Measurements from ENCODE around the gene MARCHF10. TPM values are rescaled to one million over a fixed set of nuclear protein-coding genes. Genes with fewer than 3 reads are reported as not detected.

MARCHF10 gene
- total RNA-seq, 1 donor: not detected

DNA sequence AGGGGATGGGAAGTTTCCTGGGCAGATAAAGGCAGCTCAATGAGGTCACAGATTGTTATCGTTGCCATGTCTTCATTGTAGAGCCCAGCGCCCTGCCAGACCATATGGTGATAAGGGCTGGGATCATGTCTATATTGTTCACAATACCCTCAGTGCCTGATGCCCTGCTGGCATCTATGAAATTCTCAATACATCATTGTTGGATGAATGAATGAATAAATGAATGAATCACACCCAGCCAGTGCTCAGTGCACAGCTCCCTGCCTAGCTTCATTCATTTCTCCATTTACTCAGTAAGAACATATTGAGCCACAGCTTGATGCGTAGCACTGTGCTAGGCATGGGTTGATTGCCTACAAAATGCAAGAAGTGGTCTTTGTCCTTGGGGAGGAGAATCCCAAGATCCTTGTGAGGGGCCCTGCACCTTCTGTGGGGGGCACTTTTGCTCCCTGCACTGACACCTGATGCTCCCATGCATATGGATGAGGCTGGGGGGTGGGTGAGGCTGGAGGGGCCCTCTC, 150.9 kb downstream of the MARCHF10 start:
- no peak overlapping the region for H3K4me3 ChIP-seq (ENCODE audit: low read length)
- H3K9me3 ChIP-seq (ENCODE audit: low read depth, low read length): no peaks in the 10 kb centered on the region
- peaks cover 23% of the 10 kb centered on the region for H3K4me1 ChIP-seq (ENCODE audit: insufficient read depth, low read length)
- H3K27me3 ChIP-seq (ENCODE audit: insufficient read depth, low read length): no peaks in the 10 kb centered on the region

DNA sequence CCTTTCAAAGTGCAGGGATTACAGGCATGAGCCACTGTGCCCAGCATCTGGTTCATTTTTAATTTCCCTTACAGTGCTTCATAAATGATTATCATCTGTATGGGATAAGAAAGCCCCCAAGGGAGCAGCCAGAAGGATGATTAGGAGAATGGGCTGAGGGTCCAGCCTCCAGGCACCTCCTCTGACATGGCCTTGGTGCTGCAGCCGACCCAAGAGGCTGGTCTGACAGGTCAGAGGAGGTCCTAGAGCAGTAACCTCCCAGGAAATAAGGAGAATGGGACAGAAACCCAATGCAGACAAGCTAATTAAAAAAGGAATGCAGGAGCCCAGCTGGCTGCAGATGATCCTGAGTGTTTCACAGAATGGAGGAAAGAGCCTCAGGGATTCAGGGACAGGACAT, 151.7 kb downstream of the MARCHF10 start:
- H3K27me3 ChIP-seq (ENCODE audit: insufficient read depth, low read length): no peaks in the 10 kb centered on the region
- no peak overlapping the region for H3K4me3 ChIP-seq (ENCODE audit: low read length)
- no peaks in the 10 kb centered on the region for H3K9me3 ChIP-seq (ENCODE audit: low read depth, low read length)
- peaks cover 25% of the 10 kb centered on the region for H3K4me1 ChIP-seq (ENCODE audit: insufficient read depth, low read length)

DNA sequence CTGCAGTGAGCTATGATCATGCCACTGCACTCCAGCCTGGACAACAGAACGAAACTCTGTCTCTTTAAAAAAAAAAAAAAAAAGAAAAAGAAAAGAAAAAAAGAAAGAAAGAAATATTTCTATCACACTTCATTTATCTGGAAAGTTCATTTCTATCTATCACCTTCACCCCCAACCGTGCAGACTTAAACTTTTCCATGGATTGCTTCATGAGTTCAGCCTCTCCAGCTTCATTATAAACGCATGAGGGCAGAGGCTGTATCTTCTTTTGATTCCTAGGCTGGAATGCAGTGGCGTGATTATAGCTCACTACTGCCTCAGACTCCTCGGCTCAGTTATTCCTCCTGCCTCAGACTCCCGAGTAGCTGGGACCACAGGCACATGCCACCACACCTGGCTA, 152.5 kb downstream of the MARCHF10 start:
- peaks cover 25% of the 10 kb centered on the region for H3K4me1 ChIP-seq (ENCODE audit: insufficient read depth, low read length)
- no peaks in the 10 kb centered on the region for H3K9me3 ChIP-seq (ENCODE audit: low read depth, low read length)
- no peaks in the 10 kb centered on the region for H3K27me3 ChIP-seq (ENCODE audit: insufficient read depth, low read length)
- no peak overlapping the region for H3K4me3 ChIP-seq (ENCODE audit: low read length)

DNA sequence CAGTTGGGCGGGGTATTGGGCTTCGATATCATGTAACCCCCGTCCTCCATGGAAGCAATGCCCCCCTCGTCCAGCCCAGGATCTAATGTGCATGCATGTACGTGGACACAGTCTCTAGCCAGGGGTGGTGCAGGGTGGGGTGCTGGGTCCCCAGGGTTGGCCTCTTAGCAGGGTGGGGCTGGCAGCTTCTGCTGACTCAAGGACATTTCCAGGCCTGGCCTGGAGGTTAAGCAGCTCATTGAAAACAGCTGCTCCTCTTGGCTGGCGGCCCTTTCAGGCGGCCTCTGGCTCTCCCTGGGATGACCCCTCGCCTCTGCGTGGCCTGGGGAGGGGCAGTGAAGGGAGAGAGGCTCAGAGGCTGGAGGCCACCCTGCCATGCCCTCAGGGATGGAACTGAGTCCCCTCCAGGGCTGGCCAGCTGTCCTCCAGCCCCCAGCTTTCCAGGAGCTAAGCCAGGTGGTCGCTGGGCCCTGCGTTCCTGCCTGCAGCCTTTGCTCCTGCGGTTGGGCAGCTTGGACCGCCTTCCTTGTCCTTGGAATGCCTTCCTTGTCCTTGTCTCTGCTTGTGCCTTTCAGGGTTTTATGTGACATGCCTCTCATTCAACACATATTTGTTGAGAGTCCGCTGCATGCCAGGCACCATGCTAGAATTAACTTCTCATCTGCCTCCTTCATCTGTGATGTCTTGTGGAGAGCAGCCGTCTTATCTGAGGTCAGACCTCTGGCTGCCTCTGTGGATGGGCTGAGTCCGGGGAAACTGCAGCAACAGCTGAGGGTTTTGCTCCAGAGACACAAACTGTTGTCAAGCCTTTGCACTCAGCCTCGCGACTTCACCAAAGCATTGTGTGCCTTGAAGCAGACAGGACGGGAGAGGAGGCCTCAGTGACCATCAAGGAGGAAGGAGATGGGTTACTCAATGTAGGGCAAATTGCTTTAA, 154.0 kb downstream of the MARCHF10 start:
- no peak overlapping the region for H3K4me3 ChIP-seq (ENCODE audit: low read length)
- no peaks in the 10 kb centered on the region for H3K27me3 ChIP-seq (ENCODE audit: insufficient read depth, low read length)
- no peaks in the 10 kb centered on the region for H3K9me3 ChIP-seq (ENCODE audit: low read depth, low read length)
- H3K4me1 ChIP-seq (ENCODE audit: insufficient read depth, low read length): peaks cover 25% of the 10 kb centered on the region

DNA sequence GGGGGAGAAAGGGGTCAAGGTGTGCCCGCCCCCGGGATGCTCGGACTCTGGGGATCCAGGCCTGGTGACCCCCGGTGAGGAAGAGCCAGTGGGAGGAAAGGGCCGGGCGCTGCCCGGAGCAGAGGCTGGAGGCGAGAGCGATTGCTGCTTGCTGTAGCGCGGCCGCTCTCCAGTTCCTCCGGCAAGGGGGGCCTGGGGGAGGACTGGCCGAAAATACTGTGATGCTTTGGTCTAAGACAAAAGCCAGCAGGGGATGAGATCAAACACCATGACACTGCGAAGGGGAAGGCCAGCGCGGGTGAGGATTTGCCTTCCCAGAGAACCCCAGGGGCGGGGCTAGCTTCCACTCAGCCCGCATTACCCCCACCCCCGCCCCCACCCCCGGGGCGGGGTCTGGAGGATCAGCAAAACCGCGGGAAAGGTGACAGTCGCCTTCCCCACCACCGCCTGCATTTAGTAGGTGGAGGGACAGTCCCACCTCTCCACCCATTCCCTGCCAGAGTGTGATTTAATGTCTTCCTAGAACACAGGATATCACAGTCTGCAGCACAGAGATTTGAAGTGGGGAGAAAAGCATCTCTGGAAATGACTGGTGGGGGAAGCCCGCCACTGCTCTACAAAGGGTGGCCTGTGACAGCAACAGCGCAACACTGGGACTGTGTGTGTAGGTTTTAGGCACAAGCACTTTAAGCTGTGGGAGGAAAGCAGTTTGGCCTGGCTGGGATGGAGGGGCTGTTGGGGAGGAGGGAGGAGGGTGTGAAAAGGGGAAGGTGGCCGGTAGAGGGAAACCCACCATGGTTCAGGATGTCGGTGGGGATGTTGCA, 154.9 kb downstream of the MARCHF10 start:
- Histone ChIP-seq H3K4me3 (ENCODE audit: low read length) (peak overlapping the region; percentile 33), H3K27me3 (ENCODE audit: insufficient read depth, low read length) (no peaks in the 10 kb centered on the region), H3K9me3 (ENCODE audit: low read depth, low read length) (no peaks in the 10 kb centered on the region), H3K4me1 (ENCODE audit: insufficient read depth, low read length) (peaks cover 25% of the 10 kb centered on the region)

DNA sequence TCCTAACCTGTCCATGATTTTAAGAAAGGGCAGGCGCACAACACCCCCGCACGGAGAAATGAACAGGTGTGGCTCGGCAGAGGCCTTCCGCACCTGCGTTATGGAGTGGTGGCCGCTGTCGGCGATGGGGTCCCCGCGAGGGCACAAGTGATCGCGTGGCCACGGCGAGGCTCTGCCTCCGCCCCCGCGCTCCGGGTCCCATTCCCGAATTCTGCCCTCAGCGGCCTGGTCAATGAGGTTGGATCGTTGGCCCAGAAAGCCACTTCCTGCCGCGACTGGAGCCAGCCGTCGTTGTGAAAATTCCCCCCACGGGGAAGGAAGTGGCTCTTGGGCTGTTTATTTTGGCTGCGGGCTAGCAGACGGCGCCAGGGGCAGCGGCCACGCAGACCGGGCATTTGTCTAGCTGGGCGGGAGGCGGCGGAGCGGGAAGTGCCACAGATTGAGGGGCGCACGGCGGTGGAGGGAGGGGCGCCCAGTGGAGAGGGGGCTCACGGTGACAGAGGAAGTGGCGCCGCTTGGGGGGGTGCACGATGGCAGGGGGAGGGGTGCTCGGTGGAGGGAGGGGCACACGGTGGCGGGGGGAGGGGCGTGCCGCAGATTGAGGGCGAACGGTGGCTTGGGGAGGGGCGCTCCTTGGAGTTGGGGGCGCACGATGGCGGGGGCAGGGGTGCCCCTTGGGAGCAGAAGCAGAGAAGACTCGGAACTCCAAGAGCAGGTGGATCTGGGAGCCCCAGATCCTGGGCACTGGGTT, 155.7 kb downstream of the MARCHF10 start:
- peaks cover 25% of the 10 kb centered on the region for H3K4me1 ChIP-seq (ENCODE audit: insufficient read depth, low read length)
- peak overlapping the region; percentile 33 for H3K4me3 ChIP-seq (ENCODE audit: low read length)
- no peaks in the 10 kb centered on the region for H3K27me3 ChIP-seq (ENCODE audit: insufficient read depth, low read length)
- H3K9me3 ChIP-seq (ENCODE audit: low read depth, low read length): no peaks in the 10 kb centered on the region

Other genes with a start within 250 kb of the MARCHF10 start
- 1.7 TPM for gene MRC2, start 180.6 kb downstream of the MARCHF10 start, total RNA-seq
- 19.3 TPM for gene TANC2, start 157.9 kb upstream of the MARCHF10 start, total RNA-seq

Measured in mononuclear cell (primary cell).